Mesendoderm (in vitro differentiated cells): ENCODE data around the gene PIEZO1.
"Not testable (repeated sequence)": the region's sequence is repeated elsewhere in the genome, so short reads cannot be mapped to it uniquely, and the experiment has no call there.

ENCODE experiments used
- DNase-seq: peaks from one replicate; pipeline ENCODE4 v3.0.0; 2013
- H2AK5ac ChIP-seq: 2 replicates; pipeline ENCODE4 v1.6.1; 2013; ENCODE audit warnings: low read length, inconsistent platforms
- H2BK120ac ChIP-seq: 2 replicates; pipeline ENCODE4 v1.6.1; 2013; ENCODE audit warnings: low read depth, mild to moderate bottlenecking, low read length, moderate library complexity, mixed read lengths
- H2BK15ac ChIP-seq: replicated peaks from 2 replicates; pipeline ENCODE4 v1.6.1; 2013; ENCODE audit warnings: low read depth, mild to moderate bottlenecking, moderate library complexity
- H2BK5ac ChIP-seq: 2 replicates; pipeline ENCODE4 v1.6.1; 2013; ENCODE audit warnings: low read length, inconsistent platforms
- H3K18ac ChIP-seq: 2 replicates; pipeline ENCODE4 v1.6.1; 2013; ENCODE audit warnings: mild to moderate bottlenecking, low read length, mixed read lengths
- H3K23ac ChIP-seq: one replicate; pipeline ENCODE4 v1.6.1; 2013; ENCODE audit warnings: low read length
- H3K27ac ChIP-seq: 2 replicates; pipeline ENCODE4 v1.5.1; 2013; ENCODE audit warnings: low read depth, mild to moderate bottlenecking, inconsistent platforms, low read length, moderate library complexity
- H3K27me3 ChIP-seq: 2 replicates; pipeline ENCODE4 v1.6.1; 2013; ENCODE audit warnings: low read length, control low read depth, mild to moderate bottlenecking, inconsistent platforms; ENCODE audit not compliant: insufficient read depth, poor library complexity
- H3K36me3 ChIP-seq: 2 replicates; pipeline ENCODE4 v1.6.1; 2013; ENCODE audit warnings: low read length, inconsistent platforms; ENCODE audit not compliant: control insufficient read depth, insufficient read depth
- H3K4ac ChIP-seq: one replicate; pipeline ENCODE4 v1.6.1; 2013; ENCODE audit warnings: low read depth, mild to moderate bottlenecking, low read length, moderate library complexity
- H3K4me1 ChIP-seq: 2 replicates; pipeline ENCODE4 v1.6.1; 2013; ENCODE audit warnings: low read depth, low read length, inconsistent platforms; ENCODE audit not compliant: control insufficient read depth
- H3K4me2 ChIP-seq: 2 replicates; pipeline ENCODE4 v1.6.1; 2013; ENCODE audit warnings: low read length
- H3K4me3 ChIP-seq: 2 replicates; pipeline ENCODE4 v1.5.1; 2013; ENCODE audit warnings: mild to moderate bottlenecking, low read length
- H3K56ac ChIP-seq: one replicate; pipeline ENCODE4 v1.6.1; 2013; ENCODE audit warnings: low read length
- H3K79me1 ChIP-seq: 2 replicates; pipeline ENCODE4 v1.6.1; 2013; ENCODE audit warnings: low read length, inconsistent platforms
- H3K79me2 ChIP-seq: 2 replicates; pipeline ENCODE4 v1.6.1; 2013; ENCODE audit warnings: mild to moderate bottlenecking, low read length; ENCODE audit not compliant: control insufficient read depth, insufficient read depth
- H3K9ac ChIP-seq: 2 replicates; pipeline ENCODE4 v1.6.1; 2013; ENCODE audit warnings: low read length, inconsistent platforms
- H4K5ac ChIP-seq: one replicate; pipeline ENCODE4 v1.6.1; 2013; ENCODE audit warnings: low read length
- H4K8ac ChIP-seq: one replicate; pipeline ENCODE4 v1.6.1; 2013; ENCODE audit warnings: low read depth, mild to moderate bottlenecking, control low read depth, low read length, moderate library complexity
- WGBS: extraction: QIAGEN DNeasy Blood & Tissue Kit; methylation state at CpG from one replicate; pipeline ENCODE4 v1.1.7; 2013; ENCODE audit warnings: low lambda C conversion rate, missing lambda C conversion rate; ENCODE audit not compliant: insufficient coverage; ENCODE audit errors: extremely low coverage; 5-methylcytosine and 5-hydroxymethylcytosine counted together

The PIEZO1 gene

DNA sequence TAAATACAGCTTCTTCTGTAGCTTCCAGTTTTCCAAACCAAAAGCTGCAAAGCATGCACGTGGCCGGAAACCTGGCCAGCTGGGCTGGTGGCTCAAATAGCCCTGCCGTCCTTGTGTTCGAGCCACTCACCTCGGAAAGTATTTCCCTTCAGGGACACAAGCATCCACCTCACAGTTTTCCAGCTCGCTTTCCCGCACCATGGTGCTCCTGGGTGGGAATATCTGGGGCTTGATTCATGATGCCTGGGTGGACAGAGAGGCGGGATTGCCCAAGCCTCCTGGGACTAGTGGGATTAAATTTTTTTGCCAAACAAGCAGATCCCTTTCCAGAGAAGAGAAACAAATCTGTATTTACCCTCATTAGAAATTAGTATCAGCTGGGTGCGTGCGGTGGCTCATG is 115.0 kb downstream of the PIEZO1 start:
- no CpG with 5 or more reads among the region's 10 CpGs for WGBS
- H3K27ac ChIP-seq, result no peak overlapping the region
- H3K9ac ChIP-seq, result no peak overlapping the region
- H3K4me1 ChIP-seq, result no peaks in the 10 kb centered on the region
- no peak overlapping the region for H3K18ac ChIP-seq
- H3K79me1 ChIP-seq, result no peaks in the 10 kb centered on the region
- H2BK120ac ChIP-seq, result no peak overlapping the region
- no peak overlapping the region for H2BK5ac ChIP-seq
- no peaks in the 10 kb centered on the region for H3K36me3 ChIP-seq
- no peak overlapping the region for H4K8ac ChIP-seq
- H3K4ac ChIP-seq, result no peak overlapping the region
- H3K56ac ChIP-seq, result no peak overlapping the region
- no peaks in the 10 kb centered on the region for H3K79me2 ChIP-seq
- DNase-seq, result no peak
- H4K5ac ChIP-seq, result no peak overlapping the region
- H2BK15ac ChIP-seq, result no peak overlapping the region
- no peak overlapping the region for H3K4me3 ChIP-seq
- H3K23ac ChIP-seq, result no peak overlapping the region
- no peak overlapping the region for H3K4me2 ChIP-seq
- H2AK5ac ChIP-seq, result no peak overlapping the region
- H3K27me3 ChIP-seq, result no peaks in the 10 kb centered on the region

GRCh38 chr16:88669493-88669892 is 115.5 kb downstream of the PIEZO1 start:
- not testable (repeated sequence) for H4K5ac ChIP-seq, H3K18ac ChIP-seq, H3K79me2 ChIP-seq, H3K4me3 ChIP-seq, H2BK5ac ChIP-seq, H3K4ac ChIP-seq, H3K4me2 ChIP-seq, H2BK15ac ChIP-seq, H2BK120ac ChIP-seq, H3K36me3 ChIP-seq, H3K79me1 ChIP-seq, H3K27me3 ChIP-seq, H3K9ac ChIP-seq, H3K23ac ChIP-seq, H3K56ac ChIP-seq, H4K8ac ChIP-seq, DNase-seq, H2AK5ac ChIP-seq, H3K4me1 ChIP-seq, H3K27ac ChIP-seq
- WGBS, result no CpG with 5 or more reads among the region's 8 CpGs

- no CpG with 5 or more reads among the region's 5 CpGs for WGBS
- no peak overlapping the region for H4K8ac ChIP-seq
- H3K56ac ChIP-seq, result no peak overlapping the region
- peaks cover 3% of the 10 kb centered on the region for H3K79me2 ChIP-seq
- no peaks in the 10 kb centered on the region for H3K4me1 ChIP-seq
- H3K23ac ChIP-seq, result no peak overlapping the region
- H3K79me1 ChIP-seq, result no peaks in the 10 kb centered on the region
- no peak overlapping the region for H3K4me2 ChIP-seq
- H3K18ac ChIP-seq, result no peak overlapping the region
- H2BK120ac ChIP-seq, result no peak overlapping the region
- peak; percentile 24 for DNase-seq
- H3K27ac ChIP-seq, result no peak overlapping the region
- H4K5ac ChIP-seq, result no peak overlapping the region
- no peak overlapping the region for H2BK5ac ChIP-seq
- H2BK15ac ChIP-seq, result no peak overlapping the region
- H3K4me3 ChIP-seq, result no peak overlapping the region
- H3K36me3 ChIP-seq, result no peaks in the 10 kb centered on the region
- H3K9ac ChIP-seq, result no peak overlapping the region
- H3K27me3 ChIP-seq, result no peaks in the 10 kb centered on the region
- no peak overlapping the region for H2AK5ac ChIP-seq
- no peak overlapping the region for H3K4ac ChIP-seq
These were observed 117.6 kb downstream of the PIEZO1 start for GRCh38 chr16:88667461-88667860.

DNA sequence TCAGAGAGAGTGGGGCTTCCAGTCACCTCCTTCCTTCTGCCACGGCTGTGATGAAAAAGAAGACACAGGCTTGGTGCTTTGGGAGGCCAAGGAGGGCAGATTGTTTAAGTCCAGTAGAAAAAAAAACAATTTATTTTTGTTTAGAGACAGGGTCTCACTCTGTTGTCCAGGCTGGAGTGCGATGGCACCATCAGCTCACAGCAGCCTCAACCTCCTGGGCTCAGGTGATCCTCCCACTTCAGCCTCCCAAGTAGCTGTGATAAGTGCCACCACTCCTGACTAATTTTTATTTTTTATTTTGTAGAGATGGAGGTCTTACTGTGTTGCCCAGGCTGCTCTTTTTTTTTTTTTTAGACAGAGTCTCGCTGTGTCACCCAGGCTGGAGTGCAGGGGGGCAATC is 119.5 kb downstream of the PIEZO1 start:
- Histone ChIP-seq H3K27me3 (no peaks in the 10 kb centered on the region), H3K56ac (no peak overlapping the region), H2BK5ac (no peak overlapping the region), H4K8ac (no peak overlapping the region), H3K4ac (no peak overlapping the region), H2AK5ac (no peak overlapping the region), H4K5ac (no peak overlapping the region), H3K23ac (no peak overlapping the region), H3K4me3 (no peak overlapping the region), H3K27ac (no peak overlapping the region), H3K18ac (no peak overlapping the region), H3K36me3 (no peaks in the 10 kb centered on the region), H3K4me2 (no peak overlapping the region), H3K79me1 (peaks cover 4% of the 10 kb centered on the region), H3K79me2 (peaks cover 17% of the 10 kb centered on the region), H3K9ac (no peak overlapping the region), H3K4me1 (peaks cover 2% of the 10 kb centered on the region), H2BK15ac (no peak overlapping the region), H2BK120ac (no peak overlapping the region)
- no CpG with 5 or more reads among the region's 3 CpGs for WGBS
- DNase-seq, result no peak
